HL-60 (cell line): ENCODE results near the gene SLC26A3.

Experiments used
- POLR2AphosphoS5 ChIP-seq: IDR thresholded peaks from 2 replicates; pipeline ENCODE4 v1.6.1; 2012; ENCODE audit warnings: low read depth
- TF ChIP-seq, protein P1 (sequence below): IDR thresholded peaks from one replicate; pipeline ENCODE4 v1.5.1; 2011; ENCODE audit warnings: low read length, control low read depth, inconsistent platforms; ENCODE audit not compliant: insufficient read depth

- TF ChIP-seq, protein P1, sequence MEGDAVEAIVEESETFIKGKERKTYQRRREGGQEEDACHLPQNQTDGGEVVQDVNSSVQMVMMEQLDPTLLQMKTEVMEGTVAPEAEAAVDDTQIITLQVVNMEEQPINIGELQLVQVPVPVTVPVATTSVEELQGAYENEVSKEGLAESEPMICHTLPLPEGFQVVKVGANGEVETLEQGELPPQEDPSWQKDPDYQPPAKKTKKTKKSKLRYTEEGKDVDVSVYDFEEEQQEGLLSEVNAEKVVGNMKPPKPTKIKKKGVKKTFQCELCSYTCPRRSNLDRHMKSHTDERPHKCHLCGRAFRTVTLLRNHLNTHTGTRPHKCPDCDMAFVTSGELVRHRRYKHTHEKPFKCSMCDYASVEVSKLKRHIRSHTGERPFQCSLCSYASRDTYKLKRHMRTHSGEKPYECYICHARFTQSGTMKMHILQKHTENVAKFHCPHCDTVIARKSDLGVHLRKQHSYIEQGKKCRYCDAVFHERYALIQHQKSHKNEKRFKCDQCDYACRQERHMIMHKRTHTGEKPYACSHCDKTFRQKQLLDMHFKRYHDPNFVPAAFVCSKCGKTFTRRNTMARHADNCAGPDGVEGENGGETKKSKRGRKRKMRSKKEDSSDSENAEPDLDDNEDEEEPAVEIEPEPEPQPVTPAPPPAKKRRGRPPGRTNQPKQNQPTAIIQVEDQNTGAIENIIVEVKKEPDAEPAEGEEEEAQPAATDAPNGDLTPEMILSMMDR = no peak
- no peak for TF ChIP-seq POLR2AphosphoS5
Observed at GRCh38 chr7:107744345-107744750, 58.7 kb downstream of the SLC26A3 start.
